ENCODE results near the gene LTBP1.
"Not testable (repeated sequence)": the region's sequence is repeated elsewhere in the genome, so short reads cannot be mapped to it uniquely, and the experiment has no call there.

Gene LTBP1

DNA sequence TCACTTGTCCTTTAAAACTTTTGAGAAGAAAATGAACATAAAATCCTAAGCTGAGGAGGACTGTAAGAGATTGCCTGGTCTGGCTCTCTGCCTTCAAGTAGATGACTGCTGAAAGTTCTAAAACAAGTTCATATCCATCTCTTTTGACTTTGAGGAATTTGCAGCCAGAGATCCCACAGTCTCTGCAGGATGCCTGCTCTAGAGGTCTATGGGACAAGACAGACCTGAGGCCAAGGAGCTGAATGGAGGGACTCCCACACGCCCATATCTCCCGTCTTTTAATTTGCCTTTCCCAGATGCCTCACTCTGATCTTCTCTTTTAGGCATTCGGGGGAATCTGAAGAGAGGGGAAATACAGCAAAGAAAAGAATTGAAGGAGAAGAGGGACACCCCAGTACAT lies 273.8 kb downstream of the LTBP1 start:
- Histone ChIP-seq H3K4me3 (ENCODE audit: low read length in 2 of 2) (no peak overlapping the region), H3K27me3 (ENCODE audit: control insufficient read depth in 2 of 2, insufficient read depth in 2 of 2, low read length in 2 of 2) (no peaks in the 10 kb centered on the region), H3K36me3 (ENCODE audit: control insufficient read depth in 2 of 2, insufficient read depth in 2 of 2, low read length in 2 of 2) (no peaks in the 10 kb centered on the region), H3K27ac (ENCODE audit: low read depth in 2 of 2, low read length in 2 of 2) (peak overlapping the region in 1 of 2 donors; percentile 6), H3K4me1 (ENCODE audit: control insufficient read depth in 2 of 2, insufficient read depth in 2 of 2, low read length in 2 of 2) (no peaks in the 10 kb centered on the region), H3K9me3 (ENCODE audit: control insufficient read depth in 2 of 2, low read length in 2 of 2) (no peaks in the 10 kb centered on the region), H3K9ac (ENCODE audit: low read depth in 1 of 2, low read length in 2 of 2) (no peak overlapping the region)

DNA sequence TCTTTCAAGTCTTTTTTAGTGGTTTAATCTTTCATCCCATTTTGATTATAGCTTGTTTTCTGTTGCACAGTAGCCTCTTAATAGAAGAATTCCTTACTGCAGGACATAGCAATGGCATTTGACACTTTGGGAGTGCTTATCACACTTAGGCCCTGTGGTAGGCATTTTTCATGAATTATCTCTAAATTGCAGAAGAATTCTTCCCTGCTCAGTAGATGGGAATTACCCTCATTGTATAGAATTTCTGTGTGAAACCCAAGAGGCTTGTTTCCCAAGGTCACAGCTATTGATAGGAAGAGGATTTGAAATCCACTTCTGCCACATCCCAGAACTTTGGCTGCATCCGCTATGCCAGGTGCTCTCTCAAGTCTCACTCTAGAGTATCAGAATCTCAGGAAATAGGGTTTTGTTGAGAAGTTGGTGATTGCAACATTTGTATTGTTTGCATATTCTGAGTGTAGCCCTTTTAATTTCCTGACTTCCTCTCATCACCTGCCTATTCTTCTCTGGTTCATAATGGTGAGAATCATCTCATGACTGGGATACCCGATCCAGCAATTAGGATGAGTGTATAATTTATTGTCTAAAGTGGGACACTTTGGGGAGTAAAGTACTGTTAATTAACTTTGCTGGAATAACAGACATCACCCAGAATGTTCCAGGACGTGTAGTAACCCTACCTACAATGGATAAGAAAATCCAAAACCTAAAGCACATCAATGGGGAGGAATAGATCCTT lies 274.5 kb downstream of the LTBP1 start:
- no peaks in the 10 kb centered on the region for H3K4me1 ChIP-seq (ENCODE audit: control insufficient read depth in 2 of 2, insufficient read depth in 2 of 2, low read length in 2 of 2)
- H3K27me3 ChIP-seq (ENCODE audit: control insufficient read depth in 2 of 2, insufficient read depth in 2 of 2, low read length in 2 of 2), result no peaks in the 10 kb centered on the region
- H3K9ac ChIP-seq (ENCODE audit: low read depth in 1 of 2, low read length in 2 of 2), result no peak overlapping the region
- no peak overlapping the region for H3K27ac ChIP-seq (ENCODE audit: low read depth in 2 of 2, low read length in 2 of 2)
- H3K9me3 ChIP-seq (ENCODE audit: control insufficient read depth in 2 of 2, low read length in 2 of 2), result no peaks in the 10 kb centered on the region
- no peak overlapping the region for H3K4me3 ChIP-seq (ENCODE audit: low read length in 2 of 2)
- no peaks in the 10 kb centered on the region for H3K36me3 ChIP-seq (ENCODE audit: control insufficient read depth in 2 of 2, insufficient read depth in 2 of 2, low read length in 2 of 2)

GRCh38 chr2:33222309-33222708 lies 275.6 kb downstream of the LTBP1 start:
- Histone ChIP-seq H3K9me3 (ENCODE audit: control insufficient read depth in 2 of 2, low read length in 2 of 2) (no peaks in the 10 kb centered on the region), H3K4me1 (ENCODE audit: control insufficient read depth in 2 of 2, insufficient read depth in 2 of 2, low read length in 2 of 2) (no peaks in the 10 kb centered on the region), H3K36me3 (ENCODE audit: control insufficient read depth in 2 of 2, insufficient read depth in 2 of 2, low read length in 2 of 2) (no peaks in the 10 kb centered on the region), H3K27ac (ENCODE audit: low read depth in 2 of 2, low read length in 2 of 2) (no peak overlapping the region), H3K9ac (ENCODE audit: low read depth in 1 of 2, low read length in 2 of 2) (no peak overlapping the region), H3K4me3 (ENCODE audit: low read length in 2 of 2) (no peak overlapping the region), H3K27me3 (ENCODE audit: control insufficient read depth in 2 of 2, insufficient read depth in 2 of 2, low read length in 2 of 2) (no peaks in the 10 kb centered on the region)

- H3K27me3 ChIP-seq (ENCODE audit: control insufficient read depth in 2 of 2, insufficient read depth in 2 of 2, low read length in 2 of 2), result no peaks in the 10 kb centered on the region
- no peaks in the 10 kb centered on the region for H3K36me3 ChIP-seq (ENCODE audit: control insufficient read depth in 2 of 2, insufficient read depth in 2 of 2, low read length in 2 of 2)
- H3K9ac ChIP-seq (ENCODE audit: low read depth in 1 of 2, low read length in 2 of 2), result no peak overlapping the region
- H3K4me3 ChIP-seq (ENCODE audit: low read length in 2 of 2), result no peak overlapping the region
- no peaks in the 10 kb centered on the region for H3K4me1 ChIP-seq (ENCODE audit: control insufficient read depth in 2 of 2, insufficient read depth in 2 of 2, low read length in 2 of 2)
- no peak overlapping the region for H3K27ac ChIP-seq (ENCODE audit: low read depth in 2 of 2, low read length in 2 of 2)
- H3K9me3 ChIP-seq (ENCODE audit: control insufficient read depth in 2 of 2, low read length in 2 of 2), result no peaks in the 10 kb centered on the region
These were observed 277.1 kb downstream of the LTBP1 start for GRCh38 chr2:33223856-33224255.

DNA sequence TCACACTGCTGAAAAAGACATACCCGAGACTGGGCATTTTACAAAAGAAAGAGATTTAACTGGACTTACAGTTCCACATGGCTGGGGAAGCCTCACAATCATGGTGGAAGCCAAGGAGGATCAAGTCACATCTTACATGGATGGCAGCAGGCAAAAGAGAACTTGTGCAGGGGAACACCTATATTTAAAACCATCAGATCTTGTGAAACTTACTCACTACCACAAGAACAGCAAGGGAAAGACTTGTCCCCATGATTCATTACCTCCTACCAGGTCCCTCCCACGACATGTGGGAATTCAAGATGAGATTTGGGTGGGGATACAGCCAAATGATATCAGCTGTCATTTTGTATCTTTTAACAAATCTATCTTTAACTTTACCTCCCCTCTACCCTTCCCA lies 278.6 kb downstream of the LTBP1 start:
- Histone ChIP-seq H3K36me3 (ENCODE audit: control insufficient read depth in 2 of 2, insufficient read depth in 2 of 2, low read length in 2 of 2) (no peaks in the 10 kb centered on the region), H3K4me1 (ENCODE audit: control insufficient read depth in 2 of 2, insufficient read depth in 2 of 2, low read length in 2 of 2) (no peaks in the 10 kb centered on the region), H3K9me3 (ENCODE audit: control insufficient read depth in 2 of 2, low read length in 2 of 2) (no peaks in the 10 kb centered on the region), H3K27ac (ENCODE audit: low read depth in 2 of 2, low read length in 2 of 2) (no peak overlapping the region), H3K27me3 (ENCODE audit: control insufficient read depth in 2 of 2, insufficient read depth in 2 of 2, low read length in 2 of 2) (no peaks in the 10 kb centered on the region), H3K9ac (ENCODE audit: low read depth in 1 of 2, low read length in 2 of 2) (no peak overlapping the region), H3K4me3 (ENCODE audit: low read length in 2 of 2) (no peak overlapping the region)

- no peak overlapping the region for H3K9ac ChIP-seq (ENCODE audit: low read depth in 1 of 2, low read length in 2 of 2)
- no peaks in the 10 kb centered on the region for H3K9me3 ChIP-seq (ENCODE audit: control insufficient read depth in 2 of 2, low read length in 2 of 2)
- H3K36me3 ChIP-seq (ENCODE audit: control insufficient read depth in 2 of 2, insufficient read depth in 2 of 2, low read length in 2 of 2), result no peaks in the 10 kb centered on the region
- no peaks in the 10 kb centered on the region for H3K4me1 ChIP-seq (ENCODE audit: control insufficient read depth in 2 of 2, insufficient read depth in 2 of 2, low read length in 2 of 2)
- H3K27me3 ChIP-seq (ENCODE audit: control insufficient read depth in 2 of 2, insufficient read depth in 2 of 2, low read length in 2 of 2), result no peaks in the 10 kb centered on the region
- no peak overlapping the region for H3K4me3 ChIP-seq (ENCODE audit: low read length in 2 of 2)
- H3K27ac ChIP-seq (ENCODE audit: low read depth in 2 of 2, low read length in 2 of 2), result no peak overlapping the region
These were observed 279.8 kb downstream of the LTBP1 start for GRCh38 chr2:33226546-33226945.

GRCh38 chr2:33229646-33230045 lies 282.9 kb downstream of the LTBP1 start:
- no peaks in the 10 kb centered on the region for H3K27me3 ChIP-seq (ENCODE audit: control insufficient read depth in 2 of 2, insufficient read depth in 2 of 2, low read length in 2 of 2)
- H3K4me3 ChIP-seq (ENCODE audit: low read length in 2 of 2), result no peak overlapping the region
- H3K9ac ChIP-seq (ENCODE audit: low read depth in 1 of 2, low read length in 2 of 2), result no peak overlapping the region
- no peaks in the 10 kb centered on the region for H3K4me1 ChIP-seq (ENCODE audit: control insufficient read depth in 2 of 2, insufficient read depth in 2 of 2, low read length in 2 of 2)
- no peaks in the 10 kb centered on the region for H3K9me3 ChIP-seq (ENCODE audit: control insufficient read depth in 2 of 2, low read length in 2 of 2)
- H3K36me3 ChIP-seq (ENCODE audit: control insufficient read depth in 2 of 2, insufficient read depth in 2 of 2, low read length in 2 of 2), result no peaks in the 10 kb centered on the region
- H3K27ac ChIP-seq (ENCODE audit: low read depth in 2 of 2, low read length in 2 of 2), result no peak overlapping the region

DNA sequence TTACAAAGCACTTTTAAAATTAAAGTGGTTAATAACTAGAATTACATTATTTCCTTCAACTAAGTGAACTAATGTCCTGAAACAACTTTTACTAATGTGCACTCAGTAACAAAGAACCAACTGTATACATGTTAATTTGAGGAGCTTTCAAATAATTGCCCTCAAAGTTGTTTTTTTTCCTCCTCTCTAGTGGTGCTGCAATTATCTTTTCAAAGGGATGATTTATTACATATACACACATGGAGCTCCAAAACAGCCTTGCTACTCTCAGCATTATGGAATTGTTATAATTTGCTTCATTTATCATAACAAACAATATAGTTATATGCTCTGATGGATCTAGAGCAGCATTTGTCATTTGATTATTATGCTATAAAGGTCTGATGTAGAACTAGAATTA lies 283.4 kb downstream of the LTBP1 start:
- no peaks in the 10 kb centered on the region for H3K27me3 ChIP-seq (ENCODE audit: control insufficient read depth in 2 of 2, insufficient read depth in 2 of 2, low read length in 2 of 2)
- no peak overlapping the region for H3K4me3 ChIP-seq (ENCODE audit: low read length in 2 of 2)
- H3K27ac ChIP-seq (ENCODE audit: low read depth in 2 of 2, low read length in 2 of 2), result no peak overlapping the region
- no peaks in the 10 kb centered on the region for H3K9me3 ChIP-seq (ENCODE audit: control insufficient read depth in 2 of 2, low read length in 2 of 2)
- H3K36me3 ChIP-seq (ENCODE audit: control insufficient read depth in 2 of 2, insufficient read depth in 2 of 2, low read length in 2 of 2), result no peaks in the 10 kb centered on the region
- H3K9ac ChIP-seq (ENCODE audit: low read depth in 1 of 2, low read length in 2 of 2), result no peak overlapping the region
- no peaks in the 10 kb centered on the region for H3K4me1 ChIP-seq (ENCODE audit: control insufficient read depth in 2 of 2, insufficient read depth in 2 of 2, low read length in 2 of 2)

DNA sequence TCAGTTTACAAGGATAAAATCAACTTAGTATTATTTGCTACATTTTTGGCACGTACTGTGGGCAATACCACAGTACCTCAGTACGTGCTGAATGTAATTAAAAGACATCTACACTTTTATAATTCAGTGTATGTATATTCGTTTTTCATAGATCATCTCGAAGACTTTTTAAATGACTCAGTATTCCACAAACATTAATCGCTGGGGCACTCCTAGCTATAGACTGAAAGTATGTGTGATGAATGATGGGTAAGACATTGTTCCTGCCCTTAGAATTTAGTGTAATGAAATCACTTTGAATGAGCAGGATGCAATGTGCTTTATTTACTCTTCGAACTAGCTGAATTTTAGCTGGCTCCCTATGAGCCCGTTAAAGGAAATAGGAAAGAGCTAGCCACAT lies 284.1 kb downstream of the LTBP1 start:
- Histone ChIP-seq H3K27me3 (ENCODE audit: control insufficient read depth in 2 of 2, insufficient read depth in 2 of 2, low read length in 2 of 2) (no peaks in the 10 kb centered on the region), H3K9ac (ENCODE audit: low read depth in 1 of 2, low read length in 2 of 2) (no peak overlapping the region), H3K27ac (ENCODE audit: low read depth in 2 of 2, low read length in 2 of 2) (no peak overlapping the region), H3K4me1 (ENCODE audit: control insufficient read depth in 2 of 2, insufficient read depth in 2 of 2, low read length in 2 of 2) (no peaks in the 10 kb centered on the region), H3K36me3 (ENCODE audit: control insufficient read depth in 2 of 2, insufficient read depth in 2 of 2, low read length in 2 of 2) (no peaks in the 10 kb centered on the region), H3K4me3 (ENCODE audit: low read length in 2 of 2) (no peak overlapping the region), H3K9me3 (ENCODE audit: control insufficient read depth in 2 of 2, low read length in 2 of 2) (no peaks in the 10 kb centered on the region)

DNA sequence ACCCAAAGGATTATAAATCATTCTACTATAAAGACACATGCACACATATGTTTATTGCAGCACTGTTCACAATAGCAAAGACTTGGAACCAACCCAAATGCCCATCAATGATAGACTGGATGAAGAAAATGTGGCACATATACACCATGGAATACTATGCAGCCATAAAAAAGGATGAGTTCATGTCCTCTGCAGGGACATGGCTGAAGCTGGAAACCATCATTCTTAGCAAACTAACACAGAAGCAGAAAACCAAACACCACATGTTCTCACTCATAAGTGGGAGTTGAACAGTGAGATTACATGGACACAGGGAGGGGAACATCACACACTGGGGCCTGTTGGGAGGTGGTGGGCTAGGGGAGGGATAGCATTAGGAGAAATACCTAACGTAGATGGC lies 288.8 kb downstream of the LTBP1 start:
- H3K9me3 ChIP-seq (ENCODE audit: control insufficient read depth in 2 of 2, low read length in 2 of 2); H3K4me1 ChIP-seq (ENCODE audit: control insufficient read depth in 2 of 2, insufficient read depth in 2 of 2, low read length in 2 of 2); H3K9ac ChIP-seq (ENCODE audit: low read depth in 1 of 2, low read length in 2 of 2); H3K27me3 ChIP-seq (ENCODE audit: control insufficient read depth in 2 of 2, insufficient read depth in 2 of 2, low read length in 2 of 2); H3K4me3 ChIP-seq (ENCODE audit: low read length in 2 of 2); H3K27ac ChIP-seq (ENCODE audit: low read depth in 2 of 2, low read length in 2 of 2); H3K36me3 ChIP-seq (ENCODE audit: control insufficient read depth in 2 of 2, insufficient read depth in 2 of 2, low read length in 2 of 2): not testable (repeated sequence)
